ENCODE data around the gene LSM8.

GRCh38 chr7:118151671-118152070 lies 32.3 kb upstream of the LSM8 start:
- TF ChIP-seq CTCF (IDR thresholded peaks at IDR 0.05; ENCODE audit: insufficient read depth, low read length) (no peak), POLR2AphosphoS5 (IDR thresholded peaks at IDR 0.05; ENCODE audit: low read depth) (no peak), REST (IDR thresholded peaks at IDR 0.05; ENCODE audit: insufficient replicate concordance, low read depth) (no peak), GABPA (IDR thresholded peaks at IDR 0.05; ENCODE audit: low read depth) (no peak)
